Measurements from ENCODE around the gene UBE2R2.

DNA sequence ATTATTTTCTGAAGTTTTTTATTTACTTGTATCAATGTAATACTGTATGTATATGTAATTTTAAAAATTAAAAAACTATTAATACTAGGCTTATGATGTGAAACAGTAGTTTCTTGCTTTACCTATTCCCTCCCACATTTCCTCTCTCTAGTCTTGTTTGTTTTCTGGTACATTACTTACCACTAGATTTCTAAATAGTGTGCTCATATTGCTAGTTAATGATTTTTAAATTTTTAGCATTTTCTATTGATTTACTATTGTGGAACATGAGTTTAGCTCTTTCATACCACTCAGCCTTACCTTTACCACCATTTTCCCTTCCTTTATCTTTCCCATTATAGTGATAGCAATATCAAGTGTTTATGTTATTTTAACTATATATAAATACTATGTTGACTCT is 39.3 kb downstream of the UBE2R2 start:
- no peak for TF ChIP-seq RB1 (IDR thresholded peaks at IDR 0.05; ENCODE audit: borderline replicate concordance)
- no peak for TF ChIP-seq CTCF (IDR thresholded peaks at IDR 0.05 in 2 of 3, conservative IDR thresholded peaks at IDR 0.05 in 1 of 3; ENCODE audit: control insufficient read depth in 2 of 3, extremely low read depth in 1 of 3, insufficient read depth in 1 of 3, low read depth in 3 of 3, low read length in 3 of 3)
- TF ChIP-seq KDM1A (IDR thresholded peaks at IDR 0.05; ENCODE audit: borderline replicate concordance), result no peak
- TF ChIP-seq HCFC1 (IDR thresholded peaks at IDR 0.05; ENCODE audit: low read length), result no peak
- no peak for TF ChIP-seq RELA (IDR thresholded peaks at IDR 0.05; ENCODE audit: borderline replicate concordance, partially characterized antibody)
- no peak for TF ChIP-seq EZH2 (IDR thresholded peaks at IDR 0.05; ENCODE audit: borderline replicate concordance, control insufficient read depth, low read depth, low read length)
- no peak for TF ChIP-seq JUNB (IDR thresholded peaks at IDR 0.05)
- no peak for TF ChIP-seq POLR2A (IDR thresholded peaks at IDR 0.05; ENCODE audit: low read depth, low read length)
- no peak for TF ChIP-seq TBL1XR1 (IDR thresholded peaks at IDR 0.05; ENCODE audit: low read depth, low read length)
- no peak for TF ChIP-seq RFX5 (IDR thresholded peaks at IDR 0.05; ENCODE audit: low read depth, low read length)
- TF ChIP-seq SMC3 (IDR thresholded peaks at IDR 0.05; ENCODE audit: borderline replicate concordance, low read length), result no peak
- TF ChIP-seq CHD2 (IDR thresholded peaks at IDR 0.05; ENCODE audit: borderline replicate concordance, low read depth, low read length), result no peak

Measured in GM12878 (cell line).